Measurements from ENCODE around the gene DSCAML1. TPM values are rescaled to one million over a fixed set of nuclear protein-coding genes. Genes with fewer than 3 reads are reported as not detected.
"Not testable (repeated sequence)": the region's sequence is repeated elsewhere in the genome, so short reads cannot be mapped to it uniquely, and the experiment has no call there.

The DSCAML1 gene
- total and polyA plus RNA-seq, 2 donors, result 1.4 to 2.0 TPM

- not testable (repeated sequence) for H3K27ac ChIP-seq (ENCODE audit: low read depth); DNase-seq (ENCODE audit: extremely low spot score); H3K4me1 ChIP-seq (ENCODE audit: insufficient read depth); H3K4me3 ChIP-seq (ENCODE audit: low read depth, low read length); H3K36me3 ChIP-seq (ENCODE audit: insufficient read depth)
- 96% methylated on average over 2 of the region's 2 CpGs for WGBS
These were observed 398.4 kb downstream of the DSCAML1 start for GRCh38 chr11:117398618-117399017.

GRCh38 chr11:117396970-117397369 is 400.0 kb downstream of the DSCAML1 start:
- 98% methylated on average over 8 of the region's 8 CpGs for WGBS
- peaks cover 7% of the 10 kb centered on the region for H3K36me3 ChIP-seq (ENCODE audit: insufficient read depth)

GRCh38 chr11:117395476-117395875 is 401.5 kb downstream of the DSCAML1 start:
- Histone ChIP-seq H3K4me1 (ENCODE audit: insufficient read depth) (no peaks in the 10 kb centered on the region), H3K4me3 (ENCODE audit: low read depth, low read length) (no peak overlapping the region), H3K36me3 (ENCODE audit: insufficient read depth) (peaks cover 9% of the 10 kb centered on the region), H3K27ac (ENCODE audit: low read depth) (no peak overlapping the region)
- DNase-seq (ENCODE audit: extremely low spot score), result no peak
- WGBS, result 91% methylated on average over 4 of the region's 4 CpGs

More at GRCh38 chr11:117396970-117397369, 400.0 kb downstream of the DSCAML1 start:
- H3K4me3 ChIP-seq (ENCODE audit: low read depth, low read length), result no peak overlapping the region
- no peak overlapping the region for H3K27ac ChIP-seq (ENCODE audit: low read depth)
- no peaks in the 10 kb centered on the region for H3K4me1 ChIP-seq (ENCODE audit: insufficient read depth)
- DNase-seq (ENCODE audit: extremely low spot score), result no peak

- no peak overlapping the region for H3K4me3 ChIP-seq (ENCODE audit: low read depth, low read length)
- 92% methylated on average over 14 of the region's 14 CpGs for WGBS
- H3K4me1 ChIP-seq (ENCODE audit: insufficient read depth), result no peaks in the 10 kb centered on the region
- H3K36me3 ChIP-seq (ENCODE audit: insufficient read depth), result peaks cover 9% of the 10 kb centered on the region
- H3K27ac ChIP-seq (ENCODE audit: low read depth), result no peak overlapping the region
- no peak for DNase-seq (ENCODE audit: extremely low spot score)
These were observed 402.6 kb downstream of the DSCAML1 start for GRCh38 chr11:117394221-117394925.

- Histone ChIP-seq H3K36me3 (ENCODE audit: insufficient read depth) (peaks cover 9% of the 10 kb centered on the region), H3K27ac (ENCODE audit: low read depth) (no peak overlapping the region), H3K4me1 (ENCODE audit: insufficient read depth) (no peaks in the 10 kb centered on the region), H3K4me3 (ENCODE audit: low read depth, low read length) (no peak overlapping the region)
- no peak for DNase-seq (ENCODE audit: extremely low spot score)
- 95% methylated on average over 8 of the region's 8 CpGs for WGBS
These were observed 404.0 kb downstream of the DSCAML1 start for GRCh38 chr11:117392979-117393378.

GRCh38 chr11:117392001-117392690 is 404.9 kb downstream of the DSCAML1 start:
- H3K27ac ChIP-seq (ENCODE audit: low read depth), result no peak overlapping the region
- H3K4me1 ChIP-seq (ENCODE audit: insufficient read depth), result no peaks in the 10 kb centered on the region
- H3K36me3 ChIP-seq (ENCODE audit: insufficient read depth), result peaks cover 10% of the 10 kb centered on the region
- 88% methylated on average over 12 of the region's 12 CpGs for WGBS
- no peak overlapping the region for H3K4me3 ChIP-seq (ENCODE audit: low read depth, low read length)
- DNase-seq (ENCODE audit: extremely low spot score), result no peak

- Histone ChIP-seq H3K27ac (ENCODE audit: low read depth) (no peak overlapping the region), H3K4me3 (ENCODE audit: low read depth, low read length) (no peak overlapping the region), H3K4me1 (ENCODE audit: insufficient read depth) (no peaks in the 10 kb centered on the region), H3K36me3 (ENCODE audit: insufficient read depth) (peaks cover 12% of the 10 kb centered on the region)
- 92% methylated on average over 8 of the region's 8 CpGs for WGBS
- no peak for DNase-seq (ENCODE audit: extremely low spot score)
These were observed 405.8 kb downstream of the DSCAML1 start for GRCh38 chr11:117391181-117391580.

- H3K4me3 ChIP-seq (ENCODE audit: low read depth, low read length), result no peak overlapping the region
These were observed 406.3 kb downstream of the DSCAML1 start for GRCh38 chr11:117390743-117391142.

GRCh38 chr11:117387992-117388755 is 408.8 kb downstream of the DSCAML1 start:
- no peak overlapping the region for H3K4me3 ChIP-seq (ENCODE audit: low read depth, low read length)
- peaks cover 7% of the 10 kb centered on the region for H3K36me3 ChIP-seq (ENCODE audit: insufficient read depth)
- no peak overlapping the region for H3K27ac ChIP-seq (ENCODE audit: low read depth)
- H3K4me1 ChIP-seq (ENCODE audit: insufficient read depth), result no peaks in the 10 kb centered on the region
- DNase-seq (ENCODE audit: extremely low spot score), result no peak
- WGBS, result 82% methylated on average over 3 of the region's 3 CpGs

More at GRCh38 chr11:117390743-117391142, 406.3 kb downstream of the DSCAML1 start:
- DNase-seq (ENCODE audit: extremely low spot score), result no peak
- Histone ChIP-seq H3K36me3 (ENCODE audit: insufficient read depth) (peaks cover 10% of the 10 kb centered on the region), H3K4me1 (ENCODE audit: insufficient read depth) (no peaks in the 10 kb centered on the region), H3K27ac (ENCODE audit: low read depth) (no peak overlapping the region)
- 95% methylated on average over 8 of the region's 8 CpGs for WGBS

GRCh38 chr11:117385906-117386305 is 411.1 kb downstream of the DSCAML1 start:
- DNase-seq (ENCODE audit: extremely low spot score), result no peak
- no peak overlapping the region for H3K27ac ChIP-seq (ENCODE audit: low read depth)
- no peak overlapping the region for H3K4me3 ChIP-seq (ENCODE audit: low read depth, low read length)
- H3K36me3 ChIP-seq (ENCODE audit: insufficient read depth), result peaks cover 3% of the 10 kb centered on the region
- no peaks in the 10 kb centered on the region for H3K4me1 ChIP-seq (ENCODE audit: insufficient read depth)
- 95% methylated on average over 9 of the region's 9 CpGs for whole genome bisulfite sequencing

GRCh38 chr11:117385471-117385870 is 411.5 kb downstream of the DSCAML1 start:
- no peak for DNase-seq (ENCODE audit: extremely low spot score)
- peaks cover 3% of the 10 kb centered on the region for H3K36me3 ChIP-seq (ENCODE audit: insufficient read depth)
- WGBS, result 95% methylated on average over 3 of the region's 3 CpGs
- H3K4me3 ChIP-seq (ENCODE audit: low read depth, low read length), result no peak overlapping the region
- H3K4me1 ChIP-seq (ENCODE audit: insufficient read depth), result no peaks in the 10 kb centered on the region
- no peak overlapping the region for H3K27ac ChIP-seq (ENCODE audit: low read depth)

- WGBS, result 79% methylated on average over 1 of the region's 1 CpG
- DNase-seq (ENCODE audit: extremely low spot score), result no peak
- H3K36me3 ChIP-seq (ENCODE audit: insufficient read depth), result peaks cover 3% of the 10 kb centered on the region
- no peak overlapping the region for H3K4me3 ChIP-seq (ENCODE audit: low read depth, low read length)
- no peak overlapping the region for H3K27ac ChIP-seq (ENCODE audit: low read depth)
- H3K4me1 ChIP-seq (ENCODE audit: insufficient read depth), result no peaks in the 10 kb centered on the region
These were observed 413.0 kb downstream of the DSCAML1 start for GRCh38 chr11:117384045-117384444.

- H3K4me1 ChIP-seq (ENCODE audit: insufficient read depth), result no peaks in the 10 kb centered on the region
These were observed 414.3 kb downstream of the DSCAML1 start for GRCh38 chr11:117382746-117383145.

More at GRCh38 chr11:117382746-117383145, 414.3 kb downstream of the DSCAML1 start:
- no peak overlapping the region for H3K4me3 ChIP-seq (ENCODE audit: low read depth, low read length)
- H3K27ac ChIP-seq (ENCODE audit: low read depth), result no peak overlapping the region
- H3K36me3 ChIP-seq (ENCODE audit: insufficient read depth), result peaks cover 3% of the 10 kb centered on the region
- WGBS, result 90% methylated on average over 4 of the region's 4 CpGs
- DNase-seq (ENCODE audit: extremely low spot score), result no peak

All from urinary bladder (tissue), 4 donors.